ENCODE measurements around the gene EXD1.
"Not testable (repeated sequence)": the region's sequence is repeated elsewhere in the genome, so short reads cannot be mapped to it uniquely, and the experiment has no call there.

Gene EXD1

DNA sequence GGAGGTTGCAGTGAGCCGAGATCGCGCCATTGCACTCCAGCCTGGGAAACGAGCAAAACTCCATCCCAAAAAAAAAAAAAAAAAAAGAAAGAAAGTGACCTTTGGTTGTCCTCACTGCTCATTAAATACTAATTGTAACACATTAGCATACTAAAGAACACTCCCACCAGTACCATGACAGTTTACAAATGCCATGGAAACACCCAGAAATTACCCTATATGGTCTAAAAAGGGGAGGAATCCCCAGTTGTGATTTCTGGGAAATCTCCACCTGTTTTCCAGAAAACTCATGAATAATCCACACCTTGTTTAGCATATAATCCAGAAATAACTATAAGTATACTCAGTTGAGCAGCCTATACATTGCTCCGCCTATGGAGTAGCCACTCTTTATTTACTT is 90.9 kb downstream of the EXD1 start:
- no peak for DNase-seq

DNA sequence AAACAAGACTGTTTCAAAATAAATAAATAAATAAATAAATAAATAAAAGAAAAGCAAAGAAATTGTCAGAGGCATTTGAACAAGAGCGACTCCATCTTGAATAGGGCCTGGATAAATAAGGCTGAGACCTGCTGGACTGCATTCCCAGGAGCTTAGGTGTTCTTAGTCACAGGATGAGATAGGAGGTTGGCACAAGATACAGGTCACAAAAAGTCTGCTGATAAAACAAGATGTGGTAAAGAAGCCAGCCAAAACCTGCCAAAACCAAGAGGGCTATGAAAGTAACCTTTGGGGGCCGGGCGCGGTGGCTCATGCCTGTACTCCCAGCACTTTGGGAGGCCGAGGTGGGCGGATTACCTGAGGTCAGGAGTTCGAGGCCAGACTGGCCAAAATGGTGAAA is 91.4 kb downstream of the EXD1 start:
- DNase-seq, result not testable (repeated sequence)

DNA sequence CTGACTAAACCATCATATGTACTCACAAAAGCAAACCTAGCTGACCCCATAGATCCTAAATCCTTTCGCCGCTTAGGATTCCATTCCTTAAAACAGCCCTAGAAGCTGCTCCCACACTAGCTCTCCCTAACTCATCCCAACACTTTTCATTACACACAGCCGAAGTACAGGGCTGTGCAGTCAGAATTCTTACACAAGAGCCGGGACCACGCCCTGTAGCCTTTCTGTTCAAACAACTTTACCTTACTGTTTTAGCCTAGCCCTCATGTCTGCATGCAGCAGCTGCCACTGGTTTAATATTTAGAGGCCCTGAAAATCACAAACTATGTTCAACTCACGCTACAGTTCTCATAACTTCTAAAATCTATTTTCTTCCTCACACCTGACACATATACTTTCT is 95.0 kb downstream of the EXD1 start:
- not testable (repeated sequence) for DNase-seq

DNA sequence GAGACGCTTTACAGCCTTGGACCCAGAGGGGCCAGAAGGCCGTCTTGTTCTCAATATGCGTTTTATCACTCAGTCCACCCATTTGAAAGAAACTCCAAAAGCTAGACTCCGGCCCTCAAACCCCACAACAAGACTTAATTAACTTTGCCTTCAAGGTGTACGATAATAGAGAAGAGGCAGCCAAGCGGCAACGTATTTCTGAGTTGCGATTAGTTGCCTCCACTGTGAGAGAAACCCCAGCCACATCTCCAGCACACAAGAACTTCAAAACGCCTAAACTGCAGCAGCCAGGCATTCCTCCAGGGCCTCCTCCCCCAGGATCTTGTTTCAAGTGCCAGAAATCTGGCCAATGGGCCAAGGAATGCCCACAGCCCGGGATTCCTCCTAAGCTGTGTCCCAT is 97.1 kb downstream of the EXD1 start:
- no peak for DNase-seq
